GM19463 (cell line): ENCODE measurements around the gene TBX19.
"Not testable (repeated sequence)": the region's sequence is repeated elsewhere in the genome, so short reads cannot be mapped to it uniquely, and the experiment has no call there.

Experiments
- ATAC-seq: cut with Tn5 transposase; IDR thresholded peaks from one replicate; pipeline ENCODE4 v1.9.1; 2021; ENCODE audit warnings: mild to moderate bottlenecking, moderate library complexity; ENCODE audit not compliant: unreplicated experiment

The TBX19 gene

GRCh38 chr1:168348146-168348709 is 67.6 kb downstream of the TBX19 start:
- ATAC-seq, result no peak

- ATAC-seq, result not testable (repeated sequence)
These were observed 73.9 kb downstream of the TBX19 start for GRCh38 chr1:168354335-168355269.

- ATAC-seq, result no peak
These were observed 79.7 kb downstream of the TBX19 start for GRCh38 chr1:168360151-168361021.

GRCh38 chr1:168361252-168361651 is 80.6 kb downstream of the TBX19 start:
- ATAC-seq, result no peak

- no peak for ATAC-seq
These were observed 82.3 kb downstream of the TBX19 start for GRCh38 chr1:168362991-168363390.
